ENCODE data around the gene HILPDA. TPM values are rescaled to one million over a fixed set of nuclear protein-coding genes. Genes with fewer than 3 reads are reported as not detected.
A peak's percentile ranks its signal among the peaks of the same experiment; 100 is the strongest.
"Not testable (repeated sequence)": the region's sequence is repeated elsewhere in the genome, so short reads cannot be mapped to it uniquely, and the experiment has no call there.

HILPDA gene
- polyA plus RNA-seq, 1 donor, result 12.9 TPM

- DNase-seq, result not testable (repeated sequence)
These were observed 8.3 kb downstream of the HILPDA start for GRCh38 chr7:128463933-128464332.

DNA sequence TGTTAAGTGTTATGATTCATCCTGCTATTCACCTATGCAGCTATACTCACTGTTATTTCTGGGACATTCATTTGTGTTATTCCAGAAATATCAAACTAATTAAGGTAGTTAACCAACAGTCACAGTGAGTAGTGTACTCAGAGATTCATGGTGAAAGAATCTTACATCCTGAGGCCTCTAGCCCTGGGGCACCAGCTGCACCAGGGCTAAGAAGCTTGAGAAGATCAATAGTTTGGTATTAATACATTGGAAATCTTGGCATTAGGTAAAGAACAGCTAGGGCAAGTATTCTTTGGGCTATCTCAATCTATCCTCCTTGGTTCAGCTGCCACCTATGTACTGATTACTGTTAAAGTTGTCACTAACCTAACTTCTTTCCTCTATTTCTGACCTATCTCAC, 11.2 kb downstream of the HILPDA start:
- not testable (repeated sequence) for DNase-seq

DNA sequence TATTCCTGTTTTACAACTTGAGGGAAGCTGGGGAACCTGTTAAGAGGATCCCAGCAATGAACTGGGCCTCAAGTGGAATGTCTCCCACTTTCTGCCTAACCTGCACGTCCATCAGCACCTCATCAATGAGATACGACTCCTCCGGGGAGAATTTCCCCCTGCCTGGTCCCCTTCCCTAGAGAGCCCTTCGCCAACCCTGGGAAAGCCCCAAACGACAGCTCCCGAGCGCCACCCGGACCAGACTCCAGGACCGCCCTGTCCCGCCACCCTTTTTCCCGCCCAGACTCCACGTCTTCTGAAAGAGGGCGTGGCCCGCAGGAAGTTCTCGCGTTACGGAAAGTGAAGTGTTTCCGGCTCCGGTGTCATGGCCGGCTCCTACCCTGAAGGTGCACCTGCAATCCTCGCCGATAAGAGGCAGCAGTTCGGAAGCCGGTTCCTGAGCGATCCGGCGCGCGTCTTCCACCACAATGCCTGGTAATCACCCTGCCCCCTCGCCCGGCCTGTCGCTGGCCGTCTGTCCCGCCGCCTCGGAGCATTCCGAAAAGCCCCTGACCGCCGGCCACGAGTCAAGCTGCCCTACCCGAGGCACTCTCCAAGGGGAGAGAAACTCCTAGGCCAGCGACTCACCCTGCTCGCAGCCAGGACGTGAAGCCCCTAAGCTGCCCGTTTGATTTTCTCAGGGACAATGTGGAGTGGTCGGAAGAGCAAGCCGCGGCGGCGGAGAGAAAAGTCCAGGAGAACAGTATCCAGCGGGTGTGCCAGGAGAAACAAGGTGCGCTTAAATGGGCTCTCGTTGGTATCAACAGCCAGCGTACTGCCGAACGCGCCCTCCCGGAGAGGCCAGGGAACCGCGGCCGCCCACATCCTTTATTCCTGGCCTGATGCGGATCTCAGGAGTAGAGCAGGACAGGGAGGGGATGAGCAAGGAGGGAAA, 21.0 kb downstream of the HILPDA start, which contains the start of gene METTL2B:
TSS of gene METTL2B (plus strand) at position 347 of the 934 bp plus-strand sequence. CDS start at position 365, 18 bp downstream.
- peak; percentile 92 for DNase-seq

DNA sequence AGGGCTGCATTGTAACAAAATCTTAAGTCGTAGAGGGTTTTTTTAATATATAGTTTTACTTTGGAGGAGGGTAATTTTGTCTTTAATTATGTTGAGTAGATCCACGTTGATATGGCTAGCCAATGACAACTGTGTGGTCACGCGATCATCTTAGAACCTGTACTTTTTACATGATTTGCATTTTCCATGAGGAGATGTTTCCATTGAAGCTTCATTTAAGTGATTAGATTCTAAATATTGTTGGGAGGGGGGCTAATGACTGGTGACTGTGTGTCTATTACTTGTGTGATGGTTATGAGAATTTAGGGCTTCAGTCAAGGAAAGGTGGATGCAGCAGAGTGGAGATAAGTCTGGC, 21.6 kb downstream of the HILPDA start:
- DNase-seq, result not testable (repeated sequence)

GRCh38 chr7:128479082-128479481, 23.4 kb downstream of the HILPDA start:
- DNase-seq, result not testable (repeated sequence)

DNA sequence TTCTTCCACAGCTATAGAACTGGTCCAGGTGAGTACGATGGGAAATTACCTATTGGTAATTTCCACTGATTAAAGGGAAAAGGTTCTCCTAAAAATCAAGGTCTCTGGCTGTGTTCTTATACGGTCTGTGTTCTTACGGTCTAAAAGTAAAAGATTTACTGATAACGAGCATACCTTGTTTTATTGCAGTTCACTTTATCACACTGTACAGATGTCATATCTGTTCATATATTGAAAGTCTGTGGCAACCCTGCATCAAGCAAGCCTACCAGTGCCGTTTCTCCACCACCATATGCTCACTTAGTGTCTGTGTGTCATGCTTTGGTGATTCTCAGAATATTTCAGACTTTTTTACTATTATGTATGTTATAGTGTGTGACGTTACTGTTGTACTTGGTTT, 32.5 kb downstream of the HILPDA start:
- DNase-seq, result not testable (repeated sequence)

DNA sequence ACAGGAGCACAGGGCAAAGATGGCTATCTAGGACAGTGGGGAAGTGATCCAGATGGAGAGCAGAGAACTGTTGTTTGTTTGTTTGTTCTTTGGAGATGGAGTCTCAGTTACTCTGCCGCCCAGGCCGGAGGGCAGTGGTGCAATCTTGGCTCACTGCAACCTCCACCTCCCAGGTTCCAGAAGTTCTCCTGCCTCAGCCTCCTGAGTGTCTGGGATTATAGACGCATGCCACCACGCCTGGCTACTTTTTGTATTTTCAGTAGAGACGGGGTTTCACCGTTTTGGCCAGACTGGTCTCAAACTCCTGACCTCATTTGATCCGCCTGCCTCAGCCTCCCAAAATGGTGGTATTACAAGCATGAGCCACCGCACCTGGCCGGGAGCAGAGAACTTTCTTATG, 41.7 kb downstream of the HILPDA start:
- DNase-seq, result no peak

GRCh38 chr7:128505416-128505815, 49.7 kb downstream of the HILPDA start:
- not testable (repeated sequence) for DNase-seq

DNA sequence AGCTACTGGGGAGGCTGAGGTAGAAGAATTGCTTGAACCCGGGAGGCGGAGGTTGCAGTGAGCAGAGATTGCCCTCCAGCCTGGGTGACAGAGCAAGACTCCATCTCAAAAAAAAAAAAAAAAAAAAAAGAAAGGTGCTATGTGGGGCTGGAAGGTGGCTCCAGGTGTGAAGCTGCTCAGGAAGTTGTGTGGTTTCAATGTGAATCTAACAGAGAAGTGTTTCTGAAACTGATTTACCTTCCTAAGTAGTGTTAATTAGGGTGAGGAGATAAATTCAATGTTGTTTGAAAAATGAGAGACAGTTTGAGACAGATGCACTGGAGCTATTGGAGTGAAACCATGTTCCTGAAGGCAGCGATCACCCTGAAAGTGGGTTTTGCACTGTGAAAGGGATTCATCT, 51.1 kb downstream of the HILPDA start:
- not testable (repeated sequence) for DNase-seq

DNA sequence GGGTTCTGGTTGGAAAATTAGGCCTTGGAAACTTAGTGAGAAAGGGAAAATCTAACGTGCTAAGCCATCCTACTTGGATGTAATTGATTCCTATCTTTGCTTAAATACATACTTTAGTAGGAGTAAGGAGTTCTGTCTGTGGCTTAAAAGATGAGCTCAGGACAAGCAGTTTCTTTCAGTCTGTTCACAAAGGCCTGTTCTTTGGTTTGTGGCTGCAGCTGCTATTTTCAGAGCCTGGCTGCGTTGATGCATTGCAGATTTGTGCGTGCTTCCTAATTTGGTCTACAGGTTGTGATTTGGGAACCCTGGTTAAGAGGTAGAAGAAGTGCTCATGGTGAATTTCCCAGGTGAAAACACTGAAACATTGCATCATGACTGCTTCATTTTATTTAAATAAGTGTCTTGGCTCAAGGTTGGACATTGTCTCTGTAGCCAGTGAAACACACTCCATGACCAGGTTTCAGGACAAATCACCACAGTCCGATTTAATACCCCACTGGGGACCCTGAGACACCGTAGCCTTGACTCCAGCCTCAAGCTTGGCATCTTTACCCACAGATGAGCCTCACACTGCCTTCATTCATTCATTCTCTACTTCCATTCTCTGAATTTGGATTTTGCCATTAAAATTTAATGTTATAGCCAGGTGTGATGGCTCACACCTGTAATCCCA, 51.8 kb downstream of the HILPDA start:
- not testable (repeated sequence) for DNase-seq

Other genes with a start within 250 kb of the HILPDA start
- 0.05 TPM for gene LEP, start 214.6 kb upstream of the HILPDA start, polyA plus RNA-seq (ENCODE audit: insufficient read length)
- gene RBM28, start 112.0 kb upstream of the HILPDA start, polyA plus RNA-seq (ENCODE audit: insufficient read length), result 43.3 TPM
- 32.9 TPM for gene PRRT4, start 94.2 kb upstream of the HILPDA start, polyA plus RNA-seq (ENCODE audit: insufficient read length)
- 23.2 TPM for gene IMPDH1, start 45.9 kb upstream of the HILPDA start, polyA plus RNA-seq (ENCODE audit: insufficient read length)
- 22.6 TPM for gene METTL2B, start 20.9 kb downstream of the HILPDA start, polyA plus RNA-seq (ENCODE audit: insufficient read length)
- gene GARIN1A, start 216.4 kb downstream of the HILPDA start, polyA plus RNA-seq (ENCODE audit: insufficient read length), result 2.1 TPM